ENCODE measurements around the gene EYA4. TPM values are rescaled to one million over a fixed set of nuclear protein-coding genes. Genes with fewer than 3 reads are reported as not detected.

EYA4 gene
- total RNA-seq, 1 experiment from 2014 or later, result not detected

- Histone ChIP-seq H3K4me3 (ENCODE audit: low read depth in 2 of 2, low read length in 2 of 2) (no peak overlapping the region), H3K4me1 (ENCODE audit: control insufficient read depth, insufficient read depth, low read length) (no peaks in the 10 kb centered on the region), H3K36me3 (ENCODE audit: control insufficient read depth, insufficient read depth, low read length) (no peaks in the 10 kb centered on the region; the same call in 1 of the 2 replicates), H3K27ac (ENCODE audit: low read length) (no peak overlapping the region), H3K9me3 (ENCODE audit: control insufficient read depth, insufficient read depth, low read depth, low read length) (no peaks in the 10 kb centered on the region), H3K27me3 (ENCODE audit: control insufficient read depth, insufficient read depth, low read length) (no peaks in the 10 kb centered on the region)
- POLR2A ChIA-PET, result no interaction called here
- intact Hi-C loops (cut with micrococcal nuclease; ENCODE audit: unreplicated experiment), result no loop called here
- DNase-seq (ENCODE audit: low read depth, low spot score) (no peak), ATAC-seq (no peak)
- in situ Hi-C loops (cut with HindIII; ENCODE audit: low pct_unique_long_range_greater_than_20kb, low sequenced_read_pairs), result no loop called here
- CTCF ChIA-PET, result no interaction called here
- BruUV-seq (replicated peaks), result no TSS peak
- TF ChIP-seq SIN3A (IDR thresholded peaks at IDR 0.05; ENCODE audit: borderline replicate concordance, insufficient read depth, low read depth, low read length) (no peak), POLR2AphosphoS5 (IDR thresholded peaks at IDR 0.05; ENCODE audit: low read depth, low read length) (no peak), TCF7L2 (IDR thresholded peaks at IDR 0.05; ENCODE audit: low read depth, low read length) (no peak), CTCF (IDR thresholded peaks at IDR 0.05) (no peak)
- TF ChIP-seq, protein P1, sequence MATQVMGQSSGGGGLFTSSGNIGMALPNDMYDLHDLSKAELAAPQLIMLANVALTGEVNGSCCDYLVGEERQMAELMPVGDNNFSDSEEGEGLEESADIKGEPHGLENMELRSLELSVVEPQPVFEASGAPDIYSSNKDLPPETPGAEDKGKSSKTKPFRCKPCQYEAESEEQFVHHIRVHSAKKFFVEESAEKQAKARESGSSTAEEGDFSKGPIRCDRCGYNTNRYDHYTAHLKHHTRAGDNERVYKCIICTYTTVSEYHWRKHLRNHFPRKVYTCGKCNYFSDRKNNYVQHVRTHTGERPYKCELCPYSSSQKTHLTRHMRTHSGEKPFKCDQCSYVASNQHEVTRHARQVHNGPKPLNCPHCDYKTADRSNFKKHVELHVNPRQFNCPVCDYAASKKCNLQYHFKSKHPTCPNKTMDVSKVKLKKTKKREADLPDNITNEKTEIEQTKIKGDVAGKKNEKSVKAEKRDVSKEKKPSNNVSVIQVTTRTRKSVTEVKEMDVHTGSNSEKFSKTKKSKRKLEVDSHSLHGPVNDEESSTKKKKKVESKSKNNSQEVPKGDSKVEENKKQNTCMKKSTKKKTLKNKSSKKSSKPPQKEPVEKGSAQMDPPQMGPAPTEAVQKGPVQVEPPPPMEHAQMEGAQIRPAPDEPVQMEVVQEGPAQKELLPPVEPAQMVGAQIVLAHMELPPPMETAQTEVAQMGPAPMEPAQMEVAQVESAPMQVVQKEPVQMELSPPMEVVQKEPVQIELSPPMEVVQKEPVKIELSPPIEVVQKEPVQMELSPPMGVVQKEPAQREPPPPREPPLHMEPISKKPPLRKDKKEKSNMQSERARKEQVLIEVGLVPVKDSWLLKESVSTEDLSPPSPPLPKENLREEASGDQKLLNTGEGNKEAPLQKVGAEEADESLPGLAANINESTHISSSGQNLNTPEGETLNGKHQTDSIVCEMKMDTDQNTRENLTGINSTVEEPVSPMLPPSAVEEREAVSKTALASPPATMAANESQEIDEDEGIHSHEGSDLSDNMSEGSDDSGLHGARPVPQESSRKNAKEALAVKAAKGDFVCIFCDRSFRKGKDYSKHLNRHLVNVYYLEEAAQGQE (IDR thresholded peaks at IDR 0.05; ENCODE audit: insufficient read depth in 1 of 2, low read depth in 2 of 2, low read length in 1 of 2), result no peak
These were observed 26.9 kb upstream of the EYA4 start for GRCh38 chr6:133214267-133214666.

DNA sequence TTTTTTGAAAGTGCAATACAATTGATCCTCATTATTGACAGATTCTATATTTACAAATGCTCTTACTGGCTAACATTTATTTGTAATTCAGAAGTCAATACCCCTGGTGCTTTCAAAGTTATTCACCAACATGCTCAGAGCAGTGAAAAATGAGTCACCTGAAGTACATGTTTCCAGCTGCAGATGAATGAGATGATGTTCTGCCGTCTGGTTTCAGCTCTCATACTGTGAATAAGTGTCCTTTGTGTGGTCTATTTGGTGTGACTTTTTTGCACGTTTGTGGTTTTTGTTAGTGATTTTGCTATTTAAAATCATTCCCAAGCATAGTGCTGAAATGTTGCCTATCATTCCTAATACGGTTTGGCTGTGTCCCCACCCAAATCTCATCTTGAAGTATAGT is 22.3 kb upstream of the EYA4 start:
- Histone ChIP-seq H3K27ac (ENCODE audit: low read length) (no peak overlapping the region), H3K36me3 (ENCODE audit: control insufficient read depth, insufficient read depth, low read length) (no peaks in the 10 kb centered on the region; the same call in 1 of the 2 replicates), H3K4me1 (ENCODE audit: control insufficient read depth, insufficient read depth, low read length) (no peaks in the 10 kb centered on the region), H3K27me3 (ENCODE audit: control insufficient read depth, insufficient read depth, low read length) (no peaks in the 10 kb centered on the region), H3K4me3 (ENCODE audit: low read depth in 2 of 2, low read length in 2 of 2) (no peak overlapping the region), H3K9me3 (ENCODE audit: control insufficient read depth, insufficient read depth, low read depth, low read length) (no peaks in the 10 kb centered on the region)
- DNase-seq (ENCODE audit: low read depth, low spot score), result no peak
- intact Hi-C loops (cut with micrococcal nuclease; ENCODE audit: unreplicated experiment), result no loop called here
- TF ChIP-seq, protein P1 (IDR thresholded peaks at IDR 0.05; ENCODE audit: insufficient read depth in 1 of 2, low read depth in 2 of 2, low read length in 1 of 2), result no peak
- TF ChIP-seq POLR2AphosphoS5 (IDR thresholded peaks at IDR 0.05; ENCODE audit: low read depth, low read length) (no peak), CTCF (IDR thresholded peaks at IDR 0.05) (no peak), SIN3A (IDR thresholded peaks at IDR 0.05; ENCODE audit: borderline replicate concordance, insufficient read depth, low read depth, low read length) (no peak), TCF7L2 (IDR thresholded peaks at IDR 0.05; ENCODE audit: low read depth, low read length) (no peak)
- in situ Hi-C loops (cut with HindIII; ENCODE audit: low pct_unique_long_range_greater_than_20kb, low sequenced_read_pairs), result no loop called here
- ChIA-PET CTCF (no interaction called here), POLR2A (no interaction called here)
- ATAC-seq, result no peak
- no TSS peak for BruUV-seq (replicated peaks)

Measured in Panc1 (cell line).